GM18502 (cell line): ENCODE results near the gene KCNJ6.
"Not testable (repeated sequence)": the region's sequence is repeated elsewhere in the genome, so short reads cannot be mapped to it uniquely, and the experiment has no call there.

Source experiments
- ATAC-seq: cut with Tn5 transposase; IDR thresholded peaks from one replicate; pipeline ENCODE4 v1.9.1; 2021; ENCODE audit warnings: mild to moderate bottlenecking; ENCODE audit not compliant: unreplicated experiment, poor library complexity

The KCNJ6 gene

DNA sequence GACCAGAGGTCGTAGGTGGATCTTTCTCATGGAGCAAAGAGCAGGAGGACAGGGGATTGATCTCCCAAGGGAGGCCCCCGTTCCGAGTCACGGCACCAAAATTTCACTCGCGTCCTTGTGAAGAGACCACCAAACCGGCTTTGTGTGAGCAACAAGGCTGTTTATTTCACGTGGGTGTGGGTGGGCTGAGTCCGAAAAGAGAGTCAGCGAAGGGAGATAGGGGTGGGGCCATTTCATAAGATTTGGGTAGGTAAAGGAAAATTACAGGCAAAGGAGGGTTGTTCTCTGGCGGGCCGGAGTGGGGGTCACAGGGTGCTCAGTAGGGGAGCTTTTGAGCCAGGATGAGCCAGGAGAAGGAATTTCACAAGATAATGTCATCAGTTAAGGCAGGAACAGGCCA lies 324.3 kb downstream of the KCNJ6 start:
- not testable (repeated sequence) for ATAC-seq

DNA sequence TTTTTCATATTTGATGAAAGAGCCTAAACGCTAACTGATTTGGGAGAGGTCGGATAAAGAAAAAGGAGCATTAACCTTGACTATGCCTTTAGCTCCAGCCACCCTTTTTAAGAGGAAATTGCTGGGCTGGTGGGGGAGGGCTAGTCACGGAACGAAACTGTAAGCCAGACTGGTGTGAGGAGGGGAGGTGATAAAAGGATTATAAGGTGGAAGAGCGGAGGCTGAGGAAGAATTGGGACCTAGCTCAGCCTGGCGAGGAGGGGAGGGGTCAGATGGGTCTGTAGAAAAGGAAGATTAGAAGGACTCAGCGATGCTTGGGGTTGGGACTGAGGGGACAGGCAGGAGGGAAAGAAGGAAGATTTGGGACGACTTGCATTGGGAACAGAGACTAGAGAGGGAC lies 325.4 kb downstream of the KCNJ6 start:
- not testable (repeated sequence) for ATAC-seq

DNA sequence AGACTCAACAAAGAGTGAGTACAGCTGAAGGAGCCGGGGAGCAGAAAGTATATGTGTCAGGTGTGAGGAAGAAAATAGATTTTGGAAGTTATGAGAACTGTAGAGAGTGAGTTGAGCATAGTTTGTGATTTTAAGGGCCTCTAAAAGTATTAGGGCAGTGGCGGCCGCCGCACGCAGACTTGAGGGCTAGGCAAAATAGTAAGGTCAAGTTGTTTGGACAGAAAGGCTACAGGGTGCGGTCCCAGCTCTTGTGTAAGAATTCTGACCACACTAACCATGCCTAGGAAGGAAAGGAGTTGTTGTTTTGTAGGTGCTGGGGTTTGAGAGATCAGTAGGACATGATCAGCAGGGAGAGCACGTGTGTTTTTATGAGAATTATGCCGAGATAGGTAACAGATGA lies 327.6 kb downstream of the KCNJ6 start:
- ATAC-seq: not testable (repeated sequence)

DNA sequence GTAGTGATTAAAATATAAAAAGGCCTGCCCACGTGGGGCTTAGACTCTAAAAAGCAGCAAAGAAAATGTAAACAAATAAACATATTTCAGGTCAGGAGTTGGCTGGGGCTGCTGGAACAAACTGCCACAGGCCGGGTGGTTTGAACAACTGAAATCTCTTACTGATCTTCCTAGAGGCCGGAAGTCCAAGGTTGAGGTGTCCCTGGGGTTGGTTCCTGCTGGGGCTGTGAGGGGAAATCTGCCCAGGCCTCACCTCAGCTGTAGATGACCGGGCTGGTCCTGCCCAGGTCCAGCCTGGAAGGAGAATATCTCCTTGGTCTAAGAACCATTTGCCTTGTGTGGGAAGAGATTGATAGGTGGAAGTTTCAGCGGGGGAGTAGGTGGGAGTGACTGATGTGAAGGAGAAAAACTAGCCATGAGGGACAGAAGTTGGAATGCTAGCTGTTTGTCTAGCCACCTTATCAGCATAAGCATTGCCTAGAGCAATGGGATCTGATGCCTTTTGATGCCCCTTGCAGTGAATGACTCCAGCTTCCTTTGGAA lies 328.6 kb downstream of the KCNJ6 start:
- no peak for ATAC-seq

DNA sequence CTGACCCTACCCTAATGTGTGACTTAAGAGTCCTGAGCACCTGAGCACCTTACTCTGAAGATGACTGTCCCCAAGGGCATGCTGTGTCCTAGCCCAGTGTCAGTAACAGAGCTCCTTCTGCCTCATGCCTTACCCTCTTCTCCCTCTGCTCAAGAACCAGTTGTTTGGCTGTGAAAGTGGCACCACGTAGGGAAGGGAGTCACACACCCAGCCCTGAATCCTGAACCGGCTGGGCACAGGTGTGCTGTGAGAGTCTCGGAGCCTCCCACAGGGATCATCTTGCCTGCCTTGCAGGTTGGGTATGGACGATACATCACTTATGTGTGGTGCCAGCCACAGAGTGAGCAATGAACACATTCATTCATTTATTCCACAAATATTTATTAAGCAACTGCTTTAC lies 329.1 kb downstream of the KCNJ6 start:
- no peak for ATAC-seq

DNA sequence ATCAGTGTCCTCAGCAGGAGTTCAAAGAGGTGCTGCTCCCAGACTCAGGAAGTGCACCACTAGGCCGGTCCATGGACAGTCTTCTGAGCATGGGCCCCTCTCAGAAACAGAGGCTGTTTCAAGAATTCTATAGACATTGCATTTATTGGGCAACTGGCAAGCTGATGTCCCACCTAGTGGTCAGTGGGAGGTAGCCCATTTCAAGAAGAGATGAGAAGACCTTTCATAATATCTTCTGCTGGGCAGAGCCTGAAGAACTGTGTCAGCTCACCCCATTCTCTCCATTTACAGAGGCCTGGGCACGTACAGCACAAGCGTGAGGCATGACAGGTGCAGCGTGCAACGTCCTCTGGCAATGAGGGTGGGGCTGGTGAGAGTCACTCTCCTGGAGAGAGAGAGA lies 333.7 kb downstream of the KCNJ6 start:
- ATAC-seq: no peak

DNA sequence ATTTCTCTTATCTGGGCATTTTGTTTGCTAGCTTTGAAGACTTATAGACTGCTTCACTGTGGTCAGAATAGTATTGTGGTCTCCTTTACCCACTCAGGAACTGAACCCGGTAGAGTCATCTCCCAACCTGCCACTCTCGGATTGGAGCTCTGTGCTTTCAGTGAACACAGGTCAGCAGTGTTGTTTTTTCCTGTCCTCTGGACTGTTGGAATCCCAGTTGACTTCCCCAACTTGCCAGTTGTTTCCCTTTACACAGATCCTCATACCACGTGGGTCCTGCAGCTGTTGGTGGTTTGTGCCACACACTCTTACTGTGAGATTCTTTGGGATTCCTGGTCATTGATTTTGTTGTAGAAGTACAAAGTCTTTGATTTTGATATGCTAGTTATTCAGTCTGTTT lies 335.6 kb downstream of the KCNJ6 start:
- ATAC-seq: no peak

DNA sequence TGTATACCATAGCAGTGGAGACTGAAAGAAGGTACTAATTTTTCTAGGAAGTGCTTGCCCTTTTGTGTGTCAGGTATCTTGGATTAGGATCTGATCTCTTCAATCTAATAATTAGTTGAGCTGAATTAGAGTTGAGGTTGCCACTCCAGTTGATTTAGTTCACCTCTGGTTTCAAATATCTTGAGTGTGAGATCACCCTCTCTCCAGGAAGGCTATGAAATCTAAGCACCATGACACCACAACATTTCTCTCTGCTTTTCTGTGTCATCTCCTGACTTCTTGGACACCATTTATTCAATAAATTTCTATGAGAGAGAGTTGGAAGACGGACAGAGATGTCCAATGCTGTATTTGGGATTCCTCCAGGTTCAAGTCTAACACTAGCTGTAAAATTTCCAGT lies 336.9 kb downstream of the KCNJ6 start:
- ATAC-seq: no peak

DNA sequence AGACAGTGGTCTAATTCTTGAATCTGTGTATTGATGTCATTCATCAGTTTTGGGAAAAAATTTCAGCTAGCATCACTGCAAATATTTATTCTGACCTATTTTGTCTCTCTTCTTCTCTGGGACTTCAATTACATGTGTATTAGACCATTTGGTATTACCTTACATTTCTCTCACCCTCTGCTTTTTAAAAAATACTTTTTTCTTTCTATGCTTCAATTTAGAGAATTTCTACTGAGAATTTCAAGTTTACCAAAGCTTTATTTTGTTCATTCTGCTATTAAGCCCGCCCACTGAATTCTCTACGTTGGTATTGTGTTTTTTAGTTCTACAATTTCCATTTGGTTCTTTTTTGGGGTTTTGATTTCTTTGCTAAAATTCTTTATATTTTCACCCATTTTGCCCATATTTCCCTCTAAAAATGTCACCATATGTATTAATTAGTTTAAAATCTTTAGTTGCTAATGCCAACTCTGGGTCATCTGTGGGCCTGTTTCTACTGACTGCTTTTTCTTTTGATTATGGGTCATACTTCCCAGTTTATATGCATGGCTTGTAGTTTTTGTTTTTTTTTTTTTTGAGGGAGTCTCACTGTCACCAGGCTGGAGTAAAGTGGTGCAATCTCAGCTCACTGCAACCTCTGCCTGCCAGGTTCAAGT lies 337.7 kb downstream of the KCNJ6 start:
- ATAC-seq: no peak

DNA sequence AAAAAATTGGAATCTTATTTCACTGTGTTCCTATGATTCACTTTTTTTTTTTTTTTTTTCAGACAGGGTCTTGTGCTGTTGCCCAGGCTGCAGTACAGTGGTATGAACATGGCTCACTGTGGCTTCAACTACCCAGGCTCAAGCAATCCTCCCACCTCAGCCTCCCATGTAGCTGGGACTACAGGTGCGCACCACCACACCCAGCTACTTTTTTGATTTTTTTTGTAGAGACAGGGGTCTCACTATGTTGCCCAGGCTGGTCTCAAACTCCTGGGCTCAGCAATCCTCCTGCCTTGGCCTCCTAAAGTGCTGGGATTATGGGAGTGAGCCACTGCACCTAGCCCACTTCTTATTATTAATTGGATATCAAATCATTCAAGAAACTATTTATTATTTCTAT lies 339.3 kb downstream of the KCNJ6 start:
- not testable (repeated sequence) for ATAC-seq

DNA sequence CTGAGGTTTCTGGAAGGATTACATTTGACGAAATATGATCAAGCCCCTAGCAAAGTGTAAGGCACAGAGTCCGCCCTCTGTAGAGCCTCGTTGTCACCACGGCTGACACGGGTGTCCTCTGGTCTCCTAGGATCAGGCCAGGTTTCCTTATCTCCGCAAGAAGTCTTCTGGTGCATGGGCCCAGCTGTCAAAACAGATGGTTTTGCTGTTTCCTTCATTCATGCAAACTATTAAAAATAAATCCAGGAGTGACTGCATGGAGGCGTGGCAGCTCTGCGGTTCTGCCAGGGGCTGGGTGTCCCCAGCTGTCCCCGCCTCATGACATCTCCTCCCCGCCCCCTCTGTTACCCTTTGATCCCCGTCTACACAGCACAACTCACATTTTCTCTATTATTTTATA lies 340.7 kb downstream of the KCNJ6 start:
- no peak for ATAC-seq

DNA sequence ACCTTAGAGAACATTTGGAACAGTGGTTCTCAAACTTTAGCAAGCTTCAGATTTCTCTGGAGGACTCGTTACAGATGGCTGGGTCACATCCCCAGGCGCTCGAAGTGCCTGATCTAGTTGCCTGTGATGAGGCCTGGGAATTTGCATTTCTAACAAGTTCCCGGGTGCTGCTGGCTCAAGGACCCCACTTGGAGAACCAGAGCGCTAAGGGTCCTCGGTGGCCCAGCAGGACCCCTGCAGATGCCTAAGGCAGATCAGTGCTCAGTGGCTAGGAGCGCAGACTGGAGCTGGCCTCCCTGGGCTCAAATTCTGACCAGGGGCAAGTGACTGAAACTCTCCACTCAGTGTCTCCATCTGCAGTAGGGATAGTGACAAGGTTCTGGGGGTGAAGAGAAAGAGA lies 341.5 kb downstream of the KCNJ6 start:
- no peak for ATAC-seq

DNA sequence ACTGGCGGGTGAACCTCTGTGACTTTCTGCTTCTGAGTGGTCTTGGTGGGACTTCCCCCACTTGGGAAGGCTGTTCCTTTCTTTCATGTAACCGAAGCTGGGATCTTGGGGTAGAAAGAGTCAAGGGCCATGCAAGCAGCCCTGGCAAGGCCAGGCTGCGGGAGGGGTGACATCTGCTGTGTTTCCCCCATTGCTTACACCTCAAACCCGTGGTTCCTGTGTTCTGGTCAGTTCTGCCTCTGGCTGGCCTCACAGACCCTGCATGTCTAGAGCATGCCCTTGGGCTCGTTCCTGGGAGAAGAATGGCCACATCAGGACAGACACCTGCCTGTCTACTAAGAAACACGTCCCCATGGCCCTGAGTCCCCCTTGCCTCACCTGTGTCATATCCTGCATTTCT lies 341.9 kb downstream of the KCNJ6 start:
- ATAC-seq: no peak

DNA sequence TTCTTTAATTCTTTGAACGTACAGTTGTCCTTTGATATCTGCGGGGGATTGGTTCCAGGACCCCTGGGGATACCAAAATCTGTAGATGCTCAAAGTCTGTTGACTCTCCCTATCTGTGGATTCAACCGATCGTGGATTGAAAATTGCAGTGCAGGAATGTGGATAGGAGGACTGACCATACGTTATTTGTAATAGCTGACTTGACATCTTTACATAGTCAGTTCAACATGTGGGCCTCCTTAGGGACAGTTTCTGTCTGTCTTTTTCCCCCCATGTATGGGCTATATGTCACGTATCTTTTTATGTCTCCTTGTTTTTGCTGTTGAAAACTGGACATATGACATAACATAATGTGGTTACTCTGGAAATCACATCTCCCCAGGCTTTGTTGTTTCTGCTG lies 344.8 kb downstream of the KCNJ6 start:
- no peak for ATAC-seq

DNA sequence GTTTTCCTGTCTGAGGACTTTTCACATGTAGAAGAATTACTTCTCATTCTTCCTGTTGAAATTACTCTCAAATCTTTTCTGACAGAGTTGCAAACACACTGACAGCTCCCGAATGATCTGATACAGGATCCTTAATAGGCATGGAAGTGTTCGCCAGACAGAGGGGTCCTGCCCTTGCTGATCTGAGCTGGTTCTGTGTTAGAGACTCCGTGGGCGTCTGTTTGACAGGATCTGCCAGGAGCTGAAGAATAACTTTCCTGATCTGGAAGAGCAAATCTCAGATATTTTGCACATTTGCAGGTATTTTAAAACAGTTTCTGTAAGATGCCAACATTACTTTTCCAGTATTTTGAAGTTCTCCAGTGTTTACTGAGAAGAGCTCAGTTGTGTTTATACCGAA lies 347.3 kb downstream of the KCNJ6 start:
- no peak for ATAC-seq

DNA sequence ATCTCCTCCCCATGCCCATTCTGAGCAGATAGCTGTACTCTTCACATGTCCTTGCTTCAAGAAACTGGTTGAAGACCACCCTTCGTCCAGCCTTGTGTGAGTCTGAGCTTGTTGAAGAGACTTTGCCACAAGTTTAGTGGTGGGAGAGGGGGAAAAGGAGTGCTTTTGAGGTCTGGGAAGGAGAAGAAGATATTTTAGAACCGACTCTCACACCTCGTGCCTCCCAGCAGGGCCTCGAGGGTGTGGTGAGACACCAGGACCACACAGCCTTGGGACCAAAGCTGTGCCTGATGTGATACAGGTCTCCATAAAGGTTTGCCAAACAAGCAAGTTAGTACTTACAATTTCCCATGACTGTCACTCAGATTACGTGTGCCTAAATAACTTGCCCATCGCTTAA lies 347.8 kb downstream of the KCNJ6 start:
- no peak for ATAC-seq

DNA sequence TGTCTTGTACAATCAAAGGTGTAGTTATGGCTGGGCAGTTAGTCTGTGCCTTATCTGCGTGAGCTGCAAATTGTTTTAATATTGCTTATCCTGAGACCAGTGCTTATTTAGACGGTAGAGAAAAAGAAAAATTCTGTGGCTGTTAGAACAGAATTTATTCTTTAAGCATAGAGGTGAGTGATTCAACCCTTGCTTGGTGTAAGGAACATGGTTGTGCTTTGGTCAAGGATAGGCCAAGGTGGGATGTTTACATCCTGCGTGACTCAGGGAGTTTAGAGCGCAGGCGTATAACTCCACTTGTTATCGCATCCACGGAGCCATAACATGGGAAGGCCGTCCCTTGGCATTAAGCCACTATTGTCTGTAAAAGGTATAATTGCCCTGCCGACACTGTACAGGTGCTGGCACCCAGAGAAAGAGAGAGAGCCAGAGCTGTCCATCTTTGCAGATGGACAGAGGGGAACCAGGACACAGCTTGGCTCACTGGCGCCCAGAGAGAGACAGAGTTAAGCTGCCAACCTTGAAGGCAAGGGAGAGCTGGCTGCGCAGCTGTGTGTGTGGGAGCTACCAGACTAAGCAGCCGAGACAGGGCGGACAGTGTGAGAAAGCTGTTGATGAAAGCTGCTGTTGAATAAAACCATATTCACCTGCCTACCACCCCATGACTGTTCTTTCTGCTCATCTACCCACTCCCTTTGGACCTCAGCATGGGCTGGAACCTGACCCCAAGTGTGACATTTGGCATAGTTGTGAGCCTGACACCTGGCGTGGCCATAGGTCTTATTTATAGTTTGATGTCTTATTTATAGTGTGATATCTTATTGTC lies 349.3 kb downstream of the KCNJ6 start:
- ATAC-seq: no peak

DNA sequence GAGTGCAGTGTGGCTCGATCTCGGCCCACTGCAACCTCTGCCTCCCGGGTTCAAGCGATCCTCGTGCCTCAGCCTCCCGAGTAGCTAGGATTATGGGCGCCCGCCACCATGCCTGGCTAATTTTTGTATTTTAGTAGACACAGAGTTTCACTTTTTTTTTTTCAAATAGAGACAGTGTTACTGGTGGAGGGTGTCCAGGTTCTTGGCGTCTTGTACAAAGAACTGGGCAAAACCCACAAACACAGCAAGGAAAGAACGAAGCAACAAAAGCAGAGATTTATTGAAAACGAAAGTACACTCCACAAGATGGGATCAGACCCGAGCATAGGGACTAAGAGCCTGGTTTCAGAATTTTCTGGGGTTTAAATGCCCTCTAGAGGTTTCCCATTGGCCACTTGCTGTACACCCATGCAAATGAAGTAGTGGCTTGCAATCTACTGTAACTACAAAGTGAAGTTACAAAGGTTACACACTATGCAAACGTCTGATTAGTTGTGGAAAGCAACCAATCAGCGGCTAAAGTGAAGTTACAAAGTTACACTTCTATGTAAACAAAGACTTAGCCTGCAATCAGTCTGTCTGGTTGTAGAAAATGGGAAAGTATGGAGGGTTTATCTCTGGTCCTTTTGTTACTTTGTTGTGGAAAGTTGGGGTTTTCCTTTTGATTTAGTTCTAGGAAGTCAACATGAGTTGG lies 350.6 kb downstream of the KCNJ6 start:
- no peak for ATAC-seq

DNA sequence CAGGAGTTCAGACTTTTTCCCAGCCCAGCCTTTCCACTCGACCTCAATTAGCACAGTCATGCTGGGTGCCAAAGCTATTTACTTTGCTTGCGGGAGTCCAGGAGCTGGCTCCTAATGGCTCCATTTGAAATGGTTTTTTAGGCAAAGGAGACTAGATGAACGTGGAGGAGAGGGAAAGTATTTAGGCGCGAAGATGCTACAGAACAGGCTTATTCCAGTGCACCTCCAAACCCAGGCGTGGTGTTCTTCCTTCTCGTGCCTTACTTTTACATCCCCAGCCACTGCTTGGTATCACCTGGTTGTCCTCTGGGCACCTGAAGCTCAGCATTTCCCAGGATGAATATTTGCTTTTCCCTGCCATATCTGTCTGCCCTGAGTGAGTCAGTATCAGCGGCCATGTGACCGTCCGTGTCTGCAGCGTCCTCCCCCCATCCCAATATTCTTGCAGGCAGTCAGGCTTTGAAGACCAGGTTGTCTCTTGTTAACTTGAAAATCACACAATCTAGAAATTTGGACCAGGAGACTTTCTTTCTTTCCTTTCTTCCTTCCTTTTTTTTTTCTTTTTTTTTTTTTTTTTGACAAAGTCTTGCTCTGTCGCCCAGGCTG lies 351.2 kb downstream of the KCNJ6 start:
- no peak for ATAC-seq

DNA sequence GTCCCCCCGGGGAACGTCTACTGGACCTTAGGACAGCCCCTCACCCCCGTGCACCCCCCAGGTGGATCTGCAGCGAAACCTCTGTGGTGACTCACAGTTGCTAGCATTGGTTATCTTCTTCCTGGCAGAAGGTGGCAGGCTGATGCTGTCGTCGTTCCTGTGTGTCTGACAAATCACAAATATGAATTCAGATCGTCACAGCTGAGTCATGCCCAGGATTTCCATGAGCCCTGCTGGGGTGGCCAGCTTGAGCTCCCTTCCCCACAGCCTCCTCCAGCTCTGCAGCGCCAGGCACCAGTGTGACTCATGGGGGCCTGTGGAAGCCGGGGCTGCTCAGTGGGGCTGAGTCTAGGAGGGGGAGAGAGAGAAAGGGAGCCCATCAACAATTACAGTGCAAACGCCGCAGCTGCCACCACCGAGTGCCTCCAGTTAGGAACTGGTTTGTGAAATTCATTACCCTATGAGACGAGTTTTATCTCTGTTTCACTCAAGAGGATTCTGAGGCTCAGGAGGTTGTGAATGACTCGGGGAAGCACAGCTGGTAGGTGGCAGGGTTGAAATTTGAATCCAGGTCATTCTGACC lies 351.8 kb downstream of the KCNJ6 start:
- peak; percentile 58 for ATAC-seq
